Measurements from ENCODE around the gene MS4A12.

DNA sequence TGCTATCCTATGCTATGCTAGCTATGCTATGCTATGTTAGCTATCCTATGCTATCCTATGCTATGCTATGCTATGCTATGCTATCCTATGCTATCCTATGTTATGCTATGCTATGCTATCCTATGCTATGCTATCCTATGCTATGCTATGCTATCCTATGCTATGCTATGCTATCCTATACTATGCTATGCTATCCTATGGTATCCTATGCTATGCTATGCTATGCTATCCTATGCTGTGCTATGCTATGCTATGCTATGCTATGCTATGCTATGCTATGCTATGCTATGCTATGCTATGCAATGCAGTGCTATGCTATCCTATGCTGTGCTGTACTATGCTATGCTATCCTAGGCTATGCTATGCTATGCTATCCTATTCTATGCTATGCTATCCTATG lies 45.5 kb upstream of the MS4A12 start:
- TF ChIP-seq, protein P1, sequence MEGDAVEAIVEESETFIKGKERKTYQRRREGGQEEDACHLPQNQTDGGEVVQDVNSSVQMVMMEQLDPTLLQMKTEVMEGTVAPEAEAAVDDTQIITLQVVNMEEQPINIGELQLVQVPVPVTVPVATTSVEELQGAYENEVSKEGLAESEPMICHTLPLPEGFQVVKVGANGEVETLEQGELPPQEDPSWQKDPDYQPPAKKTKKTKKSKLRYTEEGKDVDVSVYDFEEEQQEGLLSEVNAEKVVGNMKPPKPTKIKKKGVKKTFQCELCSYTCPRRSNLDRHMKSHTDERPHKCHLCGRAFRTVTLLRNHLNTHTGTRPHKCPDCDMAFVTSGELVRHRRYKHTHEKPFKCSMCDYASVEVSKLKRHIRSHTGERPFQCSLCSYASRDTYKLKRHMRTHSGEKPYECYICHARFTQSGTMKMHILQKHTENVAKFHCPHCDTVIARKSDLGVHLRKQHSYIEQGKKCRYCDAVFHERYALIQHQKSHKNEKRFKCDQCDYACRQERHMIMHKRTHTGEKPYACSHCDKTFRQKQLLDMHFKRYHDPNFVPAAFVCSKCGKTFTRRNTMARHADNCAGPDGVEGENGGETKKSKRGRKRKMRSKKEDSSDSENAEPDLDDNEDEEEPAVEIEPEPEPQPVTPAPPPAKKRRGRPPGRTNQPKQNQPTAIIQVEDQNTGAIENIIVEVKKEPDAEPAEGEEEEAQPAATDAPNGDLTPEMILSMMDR (IDR thresholded peaks at IDR 0.05 in 8 of 11, conservative IDR thresholded peaks at IDR 0.05 in 3 of 11), result no peak
- no peak for TF ChIP-seq POLR2A (IDR thresholded peaks at IDR 0.05)
